Progenitor cell of endocrine pancreas (in vitro differentiated cells): ENCODE data around the gene ERVFRD-1. TPM values are rescaled to one million over a fixed set of nuclear protein-coding genes. Genes with fewer than 3 reads are reported as not detected.

Experiments used
- DNase-seq: peaks from one replicate; pipeline ENCODE4 v3.0.0; 2021; ENCODE audit warnings: low spot score; ENCODE audit not compliant: unreplicated experiment
- H3K27ac Mint-ChIP-seq: 2 replicates; pipeline ENCODE4 v1.8.0; 2021; ENCODE audit warnings: mild to moderate bottlenecking, moderate library complexity, mixed read lengths
- H3K27me3 Mint-ChIP-seq: 2 replicates; pipeline ENCODE4 v1.8.0; 2021; ENCODE audit warnings: mixed read lengths
- H3K36me3 Mint-ChIP-seq: 2 replicates; pipeline ENCODE4 v1.8.0; 2022; ENCODE audit warnings: mixed read lengths; ENCODE audit not compliant: insufficient read depth
- H3K4me1 Mint-ChIP-seq: 2 replicates; pipeline ENCODE4 v1.8.0; 2021; ENCODE audit warnings: low read depth, mixed read lengths
- H3K4me3 Mint-ChIP-seq: 2 replicates; pipeline ENCODE4 v1.8.0; 2021; ENCODE audit warnings: low read depth, mild to moderate bottlenecking, moderate library complexity, mixed read lengths
- H3K9me3 Mint-ChIP-seq: 2 replicates; pipeline ENCODE4 v1.8.0; 2021; ENCODE audit warnings: low read depth, mixed read lengths
- CTCF ChIP-seq: fragments of 200-600 bp; sonication (generic); IDR thresholded peaks from one replicate; pipeline ENCODE4 v1.5.0; 2021; ENCODE audit warnings: antibody characterized with exemption, mild to moderate bottlenecking; ENCODE audit not compliant: unreplicated experiment
- total RNA-seq: library from RNA; stranded (reverse); gene quantifications from 2 replicates; pipeline ENCODE4 v1.2.1, GENCODE V29; 2021

Gene ERVFRD-1
- total RNA-seq, 1 donor from 2014 or later = not detected

- Mint-ChIP-seq H3K9me3 (peaks cover 3% of the 10 kb centered on the region), H3K4me3 (no peak overlapping the region), H3K36me3 (no peaks in the 10 kb centered on the region), H3K27me3 (no peaks in the 10 kb centered on the region), H3K4me1 (no peaks in the 10 kb centered on the region), H3K27ac (no peak overlapping the region)
- no peak for TF ChIP-seq CTCF
- no peak for DNase-seq
Measured at GRCh38 chr6:11085758-11086435, 25.6 kb downstream of the ERVFRD-1 start.

GRCh38 chr6:11083956-11084355, 27.6 kb downstream of the ERVFRD-1 start:
- Mint-ChIP-seq H3K27ac (no peak overlapping the region), H3K4me3 (no peak overlapping the region), H3K9me3 (peaks cover 3% of the 10 kb centered on the region), H3K4me1 (no peaks in the 10 kb centered on the region), H3K27me3 (no peaks in the 10 kb centered on the region), H3K36me3 (no peaks in the 10 kb centered on the region)
- no peak for TF ChIP-seq CTCF
- DNase-seq = no peak

GRCh38 chr6:11083491-11083890, 28.0 kb downstream of the ERVFRD-1 start:
- no peaks in the 10 kb centered on the region for H3K27me3 Mint-ChIP-seq
- H3K4me3 Mint-ChIP-seq = no peak overlapping the region
- H3K9me3 Mint-ChIP-seq = peaks cover 7% of the 10 kb centered on the region
- H3K36me3 Mint-ChIP-seq = no peaks in the 10 kb centered on the region
- H3K4me1 Mint-ChIP-seq = peaks cover 3% of the 10 kb centered on the region
- no peak for TF ChIP-seq CTCF
- DNase-seq = no peak
- no peak overlapping the region for H3K27ac Mint-ChIP-seq

GRCh38 chr6:11080296-11080695, 31.2 kb downstream of the ERVFRD-1 start:
- H3K36me3 Mint-ChIP-seq = no peaks in the 10 kb centered on the region
- H3K27me3 Mint-ChIP-seq = no peaks in the 10 kb centered on the region
- TF ChIP-seq CTCF = no peak

GRCh38 chr6:11078266-11078665, 33.3 kb downstream of the ERVFRD-1 start:
- Mint-ChIP-seq H3K9me3 (peaks cover 4% of the 10 kb centered on the region), H3K4me1 (peaks cover 8% of the 10 kb centered on the region), H3K36me3 (no peaks in the 10 kb centered on the region), H3K27me3 (no peaks in the 10 kb centered on the region), H3K4me3 (no peak overlapping the region), H3K27ac (no peak overlapping the region)
- DNase-seq = no peak
- TF ChIP-seq CTCF = no peak

More at GRCh38 chr6:11080296-11080695, 31.2 kb downstream of the ERVFRD-1 start:
- peaks cover 4% of the 10 kb centered on the region for H3K9me3 Mint-ChIP-seq
- H3K4me3 Mint-ChIP-seq = no peak overlapping the region
- peaks cover 8% of the 10 kb centered on the region for H3K4me1 Mint-ChIP-seq
- DNase-seq = no peak
- H3K27ac Mint-ChIP-seq = no peak overlapping the region
